Suppressor macrophage treated with lipopolysaccharide for 4 hours (primary cell): ENCODE data around the gene LCN15.
A peak's percentile ranks its signal among the peaks of the same experiment; 100 is the strongest.
"Not testable (repeated sequence)": the region's sequence is repeated elsewhere in the genome, so short reads cannot be mapped to it uniquely, and the experiment has no call there.

ENCODE experiments used
- DNase-seq: peaks from one replicate; pipeline ENCODE4 v3.0.0-alpha.2; 2020

The LCN15 gene

DNA sequence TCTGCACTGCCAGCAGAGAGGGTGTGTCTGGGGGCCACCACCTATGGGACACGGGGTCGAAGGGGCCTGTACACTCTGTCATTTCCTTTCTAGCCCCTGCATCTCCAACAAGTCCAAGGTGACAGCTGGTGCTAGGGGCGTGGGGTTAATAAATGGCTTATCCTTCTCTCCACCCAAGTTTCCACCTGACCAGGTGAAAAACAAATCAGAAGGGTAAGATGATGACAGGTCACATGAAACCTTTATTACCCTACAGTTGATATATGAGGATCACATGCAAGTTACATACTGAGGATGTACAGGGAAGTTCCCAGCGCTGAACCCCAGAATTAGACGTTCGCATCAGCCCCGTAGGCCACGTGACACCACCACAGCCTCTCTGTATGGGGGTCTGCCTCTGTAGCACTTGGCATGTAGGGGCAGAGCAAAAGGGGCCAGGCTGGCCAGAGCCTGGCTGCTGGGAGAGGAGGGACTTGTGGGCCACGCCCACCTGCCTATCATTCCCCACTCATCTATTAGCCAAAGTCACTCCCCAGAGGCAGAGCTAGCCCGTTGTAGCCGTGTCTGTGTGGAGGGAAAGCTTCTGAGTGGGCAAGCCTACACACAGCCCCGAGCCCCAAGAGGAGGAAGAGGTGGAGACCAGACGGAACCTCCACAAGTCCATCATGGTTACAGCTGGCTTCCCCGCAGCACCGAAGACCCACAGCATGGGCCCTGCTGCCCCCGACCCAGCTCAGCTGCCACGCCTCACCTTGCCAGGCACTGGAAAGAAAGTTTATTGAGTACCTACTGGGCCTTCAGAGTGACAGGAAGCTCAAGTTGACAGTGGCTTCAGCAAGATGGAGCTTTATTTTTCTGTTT, 29.0 kb upstream of the LCN15 start:
- no peak for DNase-seq

GRCh38 chr9:136792321-136793085, 28.2 kb upstream of the LCN15 start:
- no peak for DNase-seq

DNA sequence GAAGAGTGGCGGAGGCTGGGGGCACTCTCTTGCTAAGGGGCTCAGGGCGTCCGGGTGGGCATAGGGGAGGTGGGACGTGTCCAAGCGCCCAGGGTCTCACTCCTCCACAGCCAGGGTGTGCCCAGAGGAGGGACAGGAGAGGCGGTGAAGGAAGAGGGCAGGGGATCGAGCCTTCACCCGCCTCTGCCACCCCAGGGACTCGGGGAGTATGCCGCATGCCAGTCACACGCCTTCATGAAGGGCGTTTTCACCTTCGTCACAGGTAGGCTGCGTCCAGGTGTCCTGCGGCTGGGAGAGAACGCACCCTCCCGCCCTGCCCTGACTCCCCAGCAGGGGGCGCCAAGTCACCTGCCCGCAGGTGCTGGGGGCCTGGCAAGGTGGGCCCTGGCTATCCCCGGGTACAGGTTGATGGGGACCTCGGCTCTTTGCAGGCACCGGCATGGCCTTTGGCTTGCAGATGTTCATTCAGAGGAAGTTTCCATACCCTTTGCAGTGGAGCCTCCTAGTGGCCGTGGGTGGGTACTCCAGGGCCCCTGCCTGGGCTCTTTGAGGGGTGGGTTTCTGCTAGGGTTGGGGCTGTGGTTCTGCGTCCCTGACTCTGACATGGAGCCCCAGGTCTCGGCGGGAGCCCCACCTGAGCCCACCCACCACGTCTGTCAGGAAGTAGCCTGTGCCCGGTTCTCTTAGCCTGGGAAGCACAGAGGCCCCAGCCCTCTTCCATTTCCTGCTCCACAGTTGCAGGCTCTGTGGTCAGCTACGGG, 27.4 kb upstream of the LCN15 start:
- DNase-seq: peak; percentile 46

DNA sequence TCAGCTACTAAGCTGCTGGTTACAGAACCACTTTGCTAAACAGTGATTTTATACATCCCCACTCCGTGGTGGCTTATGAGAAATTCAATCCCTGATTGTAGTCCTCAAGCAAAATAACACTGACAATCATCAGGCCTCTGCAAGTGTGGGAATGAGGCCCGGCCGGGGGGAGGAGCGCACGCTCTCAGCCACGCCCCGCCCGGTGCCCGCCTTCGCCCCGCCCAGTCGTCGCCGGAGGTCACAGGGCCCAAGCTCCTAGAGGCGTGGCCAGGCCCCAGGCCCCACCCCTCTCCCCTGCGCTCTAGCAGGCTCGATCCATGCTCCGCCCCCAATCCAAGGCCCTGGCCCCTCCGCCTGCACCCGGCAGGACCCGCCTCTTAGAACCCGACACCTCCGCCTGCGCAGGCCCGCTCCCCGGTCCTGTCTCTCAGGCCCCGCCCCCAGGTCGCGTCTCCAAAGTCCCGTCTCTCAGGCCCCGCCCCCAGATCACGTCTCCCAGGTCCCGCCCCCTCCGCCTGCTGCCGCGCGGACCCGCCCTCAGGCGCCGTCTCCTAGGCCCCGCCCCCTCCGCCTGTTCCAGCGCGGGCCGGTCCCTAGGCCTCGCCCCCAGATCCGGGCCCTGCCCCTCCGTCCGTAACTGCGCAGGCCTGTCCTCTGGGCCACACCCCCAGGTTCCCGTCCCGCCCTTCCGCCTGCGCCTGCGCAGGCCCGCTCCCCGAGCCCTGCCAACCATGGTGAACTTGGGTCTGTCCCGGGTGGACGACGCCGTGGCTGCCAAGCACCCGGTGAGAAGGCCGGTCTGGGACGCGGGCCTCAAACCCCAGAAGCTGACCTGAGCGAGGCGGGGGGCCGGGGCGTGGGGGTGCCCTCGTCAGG, 26.6 kb upstream of the LCN15 start, which contains the start of gene TMEM141:
Gene TMEM141, plus strand, starts transcription at position 705 of the 876 bp plus-strand sequence. Its CDS starts 27 bp downstream, at position 732.
- peak; percentile 100 for DNase-seq

- no peak for DNase-seq
These were observed 25.2 kb upstream of the LCN15 start for GRCh38 chr9:136789523-136789937.

GRCh38 chr9:136788644-136789522, 24.6 kb upstream of the LCN15 start:
- DNase-seq: not testable (repeated sequence)

- DNase-seq: peak; percentile 80
These were observed 23.5 kb upstream of the LCN15 start for GRCh38 chr9:136787690-136788400.

- DNase-seq: not testable (repeated sequence)
These were observed 22.7 kb upstream of the LCN15 start for GRCh38 chr9:136786983-136787382.

GRCh38 chr9:136786451-136786850, 22.1 kb upstream of the LCN15 start:
- DNase-seq: no peak

DNA sequence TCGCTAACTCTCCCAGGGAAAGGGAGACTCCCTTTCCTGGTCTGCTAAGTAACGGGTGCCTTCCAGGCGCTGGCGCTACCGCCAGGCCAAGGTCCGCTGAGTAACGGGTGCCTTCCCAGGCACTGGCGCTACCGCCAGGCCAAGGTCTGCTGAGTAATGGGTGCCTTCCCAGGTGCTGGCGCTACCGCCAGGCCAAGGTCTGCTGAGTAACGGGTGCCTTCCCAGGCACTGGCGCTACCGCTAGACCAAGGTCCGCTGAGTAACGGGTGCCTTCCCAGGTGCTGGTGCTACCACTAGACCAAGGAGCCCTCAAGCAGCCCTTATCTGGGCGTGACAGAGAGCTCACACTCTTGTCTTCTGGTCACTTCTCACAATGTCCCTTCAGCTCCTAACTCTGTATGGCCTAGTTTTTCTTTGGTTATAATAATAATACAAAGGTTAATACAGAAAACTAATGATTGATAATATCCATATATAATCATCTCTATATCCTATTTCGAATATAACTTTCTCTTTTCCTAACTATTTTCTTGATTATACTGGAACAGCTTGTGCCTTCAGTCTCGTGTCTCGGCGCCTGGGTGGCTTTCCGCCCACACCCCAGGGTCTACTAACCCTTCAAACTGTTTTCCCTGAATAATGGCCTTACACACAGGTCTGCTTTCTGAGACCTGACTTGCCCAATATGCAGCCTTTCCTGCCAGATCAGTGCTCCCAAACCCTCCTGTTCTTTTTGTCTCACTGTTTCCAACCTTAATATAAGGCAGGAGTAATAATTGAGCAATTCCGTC, 21.4 kb upstream of the LCN15 start:
- DNase-seq: not testable (repeated sequence)

DNA sequence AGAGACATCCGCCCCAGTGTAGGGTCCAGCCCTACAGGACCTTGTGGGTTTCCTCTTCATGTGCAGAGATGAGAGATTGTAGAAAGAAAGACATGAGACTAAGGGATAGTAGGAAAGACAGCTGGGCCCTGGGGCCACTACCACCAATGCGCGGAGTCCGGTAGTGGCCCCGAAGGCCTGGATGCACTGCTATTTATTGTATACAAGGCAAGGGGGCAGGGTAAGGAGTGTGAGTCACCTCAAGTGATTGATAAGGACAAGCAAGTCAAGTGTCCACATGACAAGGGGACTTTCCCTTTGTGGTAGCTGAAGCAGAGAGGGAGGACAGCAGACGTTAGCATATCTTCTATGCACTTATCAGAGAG, 20.7 kb upstream of the LCN15 start:
- no peak for DNase-seq

GRCh38 chr9:136784249-136784996, 20.1 kb upstream of the LCN15 start:
- DNase-seq: peak; percentile 53

GRCh38 chr9:136782452-136782851, 18.1 kb upstream of the LCN15 start:
- DNase-seq: no peak

GRCh38 chr9:136779808-136780207, 15.5 kb upstream of the LCN15 start:
- no peak for DNase-seq

- no peak for DNase-seq
These were observed 13.0 kb upstream of the LCN15 start for GRCh38 chr9:136777359-136777758.

DNA sequence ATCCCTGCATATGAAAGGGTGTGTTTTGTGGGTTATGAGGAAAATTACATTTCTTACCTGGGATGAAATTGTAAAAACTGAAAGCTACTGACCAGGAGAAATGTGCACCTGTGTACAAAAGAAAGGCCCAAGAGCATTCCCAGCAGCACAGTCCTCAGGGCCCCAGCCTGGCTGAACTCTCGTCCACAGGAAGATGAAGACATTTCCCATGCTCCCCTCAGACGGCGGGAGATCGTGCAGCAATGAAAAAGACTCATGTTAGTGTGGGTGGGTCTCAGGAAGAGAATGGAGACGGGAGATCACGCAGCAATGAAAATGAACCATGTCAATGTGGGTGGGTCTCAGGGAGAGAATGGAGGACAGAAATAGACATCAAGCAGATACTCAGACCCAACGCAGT, 12.6 kb upstream of the LCN15 start:
- DNase-seq: no peak

DNA sequence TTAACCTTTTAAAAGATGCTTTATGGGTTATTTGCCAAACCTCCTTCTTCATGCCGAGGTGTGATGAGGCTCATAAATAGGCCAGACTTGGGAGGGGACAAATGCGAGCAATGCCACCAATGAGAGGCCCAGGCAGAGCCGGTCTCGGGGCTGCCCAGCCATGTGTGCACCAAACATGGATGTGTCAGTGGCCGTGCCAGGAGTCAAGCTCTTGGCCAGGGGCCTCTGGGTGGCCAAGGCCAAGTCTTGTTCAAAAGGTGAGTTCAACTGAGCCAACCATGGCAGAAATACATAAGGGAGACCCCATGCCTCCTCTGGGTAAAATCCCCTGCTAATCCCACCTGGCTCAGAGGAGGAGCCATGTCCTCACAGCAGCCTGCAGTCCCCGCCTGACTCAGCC, 10.9 kb upstream of the LCN15 start:
- DNase-seq: no peak

DNA sequence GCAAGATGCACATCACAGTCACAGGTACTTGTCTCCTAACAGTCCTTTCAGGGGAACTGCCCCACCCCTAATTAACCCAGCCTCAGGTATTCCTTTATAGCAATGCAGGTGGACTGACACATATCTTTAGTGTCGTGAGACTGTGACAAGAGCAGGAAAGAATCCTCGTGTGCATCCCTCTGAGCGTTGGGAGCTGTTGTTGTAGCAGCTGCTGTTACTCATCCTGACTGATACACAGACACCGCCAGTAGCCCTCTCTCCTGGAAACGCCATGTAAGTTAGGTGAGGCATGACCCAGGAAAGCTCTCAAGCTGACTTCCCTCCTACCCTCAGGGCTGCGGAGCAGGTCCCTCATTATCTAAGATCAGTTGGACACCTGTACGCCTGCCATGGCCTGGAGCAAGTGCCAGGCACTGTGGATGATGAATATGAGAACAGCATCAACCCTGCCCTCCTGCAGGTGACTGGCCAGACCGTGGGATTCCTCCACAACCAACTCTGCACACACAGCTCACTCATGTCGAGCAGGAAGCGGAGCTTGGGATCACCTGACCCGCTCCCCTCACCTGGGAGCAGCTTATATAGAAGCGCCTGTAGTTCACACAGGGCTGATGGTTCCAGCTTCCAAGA, 10.2 kb upstream of the LCN15 start:
- no peak for DNase-seq
